Measurements from ENCODE around the gene FAM200A. TPM values are rescaled to one million over a fixed set of nuclear protein-coding genes. Genes with fewer than 3 reads are reported as not detected.
"Not testable (repeated sequence)": the region's sequence is repeated elsewhere in the genome, so short reads cannot be mapped to it uniquely, and the experiment has no call there.

FAM200A gene
- 13.9 and 15.0 TPM in 2 replicates for total RNA-seq (2014; rRNA removed; shearing (Covaris generic))

DNA sequence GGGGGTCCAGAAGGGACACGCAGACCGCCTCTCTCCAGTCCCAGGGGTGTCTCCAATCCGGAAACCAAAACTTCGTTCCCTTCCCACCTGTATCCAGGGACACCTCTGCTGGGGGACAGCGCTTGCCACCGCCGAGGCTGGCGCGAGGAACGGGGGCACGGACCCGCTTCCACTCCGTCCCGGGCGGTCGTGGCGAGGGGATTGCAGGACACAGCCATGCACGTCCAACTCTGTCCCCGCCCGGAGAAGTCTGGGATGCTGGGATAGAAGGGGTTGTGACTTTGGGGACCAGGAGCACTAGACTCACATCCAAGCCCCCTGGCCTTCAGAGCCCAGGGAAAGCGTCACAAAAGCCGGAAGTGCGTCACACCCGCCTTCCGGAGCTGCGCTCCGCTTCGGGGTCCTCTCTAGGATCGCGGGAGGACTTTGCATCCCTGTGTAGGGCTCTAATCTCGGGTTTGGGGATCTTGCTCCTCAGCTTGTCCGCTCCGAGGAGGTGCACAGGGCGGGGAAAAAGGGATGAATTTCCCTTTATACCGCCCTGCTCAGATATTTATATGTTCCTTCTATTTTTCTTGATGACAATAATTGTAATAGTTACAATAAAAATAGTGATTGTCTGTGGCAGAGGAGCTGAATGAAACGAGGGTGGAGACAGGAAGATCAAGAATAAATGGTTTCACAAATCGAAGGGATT, at the start of gene FAM200A:
Gene FAM200A (minus strand): TSS at position 348 of the 697 bp plus-strand sequence. CDS start 3,707 bp downstream, outside the sequence.
- Histone ChIP-seq H3K27ac (peak within 1 kb of the TSS; percentile 49), H3K4me1 (no peaks in the 10 kb centered on the region), H3K27me3 (no peaks in the 10 kb centered on the region), H3K4me3 (peak within 1 kb of the TSS; percentile 94), H3K36me3 (peaks cover 3% of the 10 kb centered on the region; the same call in 1 of the 2 replicates), H3K9me3 (replicated peaks) (no peaks in the 10 kb centered on the region)
- DNase-seq: peak; percentile 93 to 96

DNA sequence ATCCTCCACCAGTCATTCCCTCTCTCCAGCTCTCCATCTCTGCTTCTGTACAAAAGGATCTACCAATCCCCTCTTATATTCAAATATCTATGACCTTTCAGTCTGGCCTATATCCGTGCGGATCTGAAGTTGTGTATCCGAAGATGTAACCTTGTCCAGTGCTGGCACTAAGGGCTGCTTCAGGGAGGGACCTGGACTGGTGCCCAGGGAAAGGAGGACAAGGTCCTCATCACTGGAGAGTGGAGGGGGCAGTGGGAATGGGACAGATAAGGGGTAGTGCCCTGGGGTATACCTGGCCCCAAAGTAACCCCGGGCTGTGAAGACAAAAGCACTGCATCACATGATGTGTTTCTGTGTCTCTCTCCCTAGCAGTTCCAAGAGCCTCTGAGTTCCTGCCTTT, 47.9 kb upstream of the FAM200A start:
- DNase-seq: no peak
- no peak overlapping the region for H3K27ac ChIP-seq
- no peaks in the 10 kb centered on the region for H3K4me1 ChIP-seq
- no peaks in the 10 kb centered on the region; the same call in 1 of the 2 replicates for H3K9me3 ChIP-seq (replicated peaks)
- H3K36me3 ChIP-seq: no peaks in the 10 kb centered on the region
- no peaks in the 10 kb centered on the region for H3K27me3 ChIP-seq
- H3K4me3 ChIP-seq: no peak overlapping the region

DNA sequence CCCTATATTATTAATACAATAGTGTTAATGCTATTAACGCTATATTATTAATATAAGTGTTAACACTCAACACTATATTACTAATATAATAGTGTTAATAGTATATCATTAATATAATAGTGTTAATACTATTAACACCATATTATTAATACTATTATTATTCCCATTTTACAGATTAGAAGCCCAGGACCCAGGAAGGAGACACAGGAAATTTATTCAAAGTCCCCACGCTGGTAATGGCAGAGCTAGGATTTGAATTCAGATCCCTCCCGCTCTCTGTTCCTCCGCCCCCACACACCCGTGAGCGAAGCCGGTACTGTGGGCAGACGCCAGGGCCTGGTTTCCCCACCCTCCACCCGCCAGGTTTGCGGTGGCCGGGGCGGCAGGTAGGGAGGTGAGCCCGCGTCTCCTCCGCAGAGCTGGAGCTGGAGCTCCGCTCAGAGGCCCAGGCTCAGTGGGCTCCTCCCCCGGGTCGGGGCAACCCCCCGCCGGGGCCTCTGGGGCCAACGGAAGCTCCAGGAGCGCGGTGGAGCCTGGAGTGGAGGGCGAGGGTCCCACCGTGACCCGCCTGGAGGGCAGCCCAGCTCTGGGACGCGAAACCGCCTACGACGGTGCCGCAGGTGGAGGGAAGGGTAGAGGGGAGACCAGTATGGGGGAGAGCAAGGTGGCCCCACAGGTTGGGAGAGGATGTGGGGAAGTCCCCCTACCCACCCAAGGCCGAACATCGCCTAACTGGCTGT, 46.0 kb upstream of the FAM200A start, which contains the start of gene TMEM225B:
Gene TMEM225B (plus strand): TSS at position 506 of the 740 bp plus-strand sequence. CDS start 6,122 bp downstream, outside the sequence.
- no peak within 1 kb of the TSS for H3K4me3 ChIP-seq
- no peaks in the 10 kb centered on the region for H3K4me1 ChIP-seq
- H3K27me3 ChIP-seq: no peaks in the 10 kb centered on the region
- H3K27ac ChIP-seq: no peak within 1 kb of the TSS
- H3K36me3 ChIP-seq: no peaks in the 10 kb centered on the region
- H3K9me3 ChIP-seq (replicated peaks): no peaks in the 10 kb centered on the region; the same call in 1 of the 2 replicates
- DNase-seq: no peak

DNA sequence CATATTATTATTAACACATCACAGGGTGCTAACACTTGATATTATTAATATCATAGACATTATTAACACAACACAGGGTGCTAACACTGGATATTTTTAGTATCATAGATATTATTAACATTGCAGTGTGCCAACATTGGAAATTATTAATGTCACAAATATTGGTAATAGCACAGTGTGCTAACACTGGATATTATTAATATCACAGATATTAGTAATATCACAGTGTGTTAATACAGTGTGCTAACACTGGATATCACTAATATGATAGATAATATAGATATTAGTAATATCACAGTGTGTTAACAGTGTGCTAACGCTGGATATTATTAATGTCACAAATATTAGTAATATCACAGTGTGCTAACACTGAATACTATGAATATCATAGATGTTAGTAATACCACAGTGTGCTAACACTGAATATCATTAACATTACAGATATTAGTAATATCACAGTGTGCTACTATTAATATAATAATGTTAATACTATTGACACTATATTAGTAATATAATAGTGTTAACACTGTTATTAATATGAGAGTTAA, 44.6 kb upstream of the FAM200A start:
- Histone ChIP-seq H3K4me1 (no peaks in the 10 kb centered on the region), H3K36me3 (no peaks in the 10 kb centered on the region), H3K27ac (no peak overlapping the region), H3K4me3 (no peak overlapping the region), H3K27me3 (no peaks in the 10 kb centered on the region), H3K9me3 (replicated peaks) (no peaks in the 10 kb centered on the region; the same call in 1 of the 2 replicates)
- DNase-seq: no peak

DNA sequence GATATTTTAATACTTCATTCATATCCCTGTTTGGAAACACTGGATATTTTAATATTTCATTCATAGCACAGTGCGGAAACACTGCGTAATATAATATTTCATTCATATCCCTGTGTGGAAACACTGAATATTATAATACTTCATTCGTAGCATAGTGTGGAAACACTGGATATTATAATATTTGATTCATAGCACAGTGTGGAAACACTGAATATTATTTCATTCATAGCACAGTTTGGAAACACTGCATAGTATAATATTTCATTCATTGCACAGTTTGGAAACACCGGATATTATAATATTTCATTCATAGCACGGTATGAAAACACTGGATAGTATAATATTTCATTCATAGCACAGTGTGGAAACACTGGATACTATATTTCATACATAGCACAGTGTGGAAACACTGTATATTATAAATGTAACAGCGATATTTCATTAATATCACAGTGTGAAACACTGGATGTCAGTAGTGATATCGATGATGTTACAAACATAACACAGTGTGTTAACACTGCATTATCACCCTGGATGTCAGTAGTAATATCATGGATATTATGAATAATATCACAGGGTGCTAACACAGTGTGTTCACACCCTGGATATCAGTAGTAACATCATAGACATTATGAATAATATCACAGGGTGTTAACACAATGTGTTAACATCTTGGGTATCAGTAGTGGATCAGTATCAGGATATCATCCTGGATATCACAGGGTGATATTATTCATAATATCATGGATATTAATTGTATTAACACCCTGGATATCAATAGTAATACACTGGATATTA, 43.2 kb upstream of the FAM200A start:
- Histone ChIP-seq H3K27ac (no peak overlapping the region), H3K27me3 (no peaks in the 10 kb centered on the region), H3K4me3 (no peak overlapping the region), H3K36me3 (no peaks in the 10 kb centered on the region), H3K4me1 (no peaks in the 10 kb centered on the region), H3K9me3 (replicated peaks) (no peaks in the 10 kb centered on the region; the same call in 1 of the 2 replicates)
- DNase-seq: no peak

DNA sequence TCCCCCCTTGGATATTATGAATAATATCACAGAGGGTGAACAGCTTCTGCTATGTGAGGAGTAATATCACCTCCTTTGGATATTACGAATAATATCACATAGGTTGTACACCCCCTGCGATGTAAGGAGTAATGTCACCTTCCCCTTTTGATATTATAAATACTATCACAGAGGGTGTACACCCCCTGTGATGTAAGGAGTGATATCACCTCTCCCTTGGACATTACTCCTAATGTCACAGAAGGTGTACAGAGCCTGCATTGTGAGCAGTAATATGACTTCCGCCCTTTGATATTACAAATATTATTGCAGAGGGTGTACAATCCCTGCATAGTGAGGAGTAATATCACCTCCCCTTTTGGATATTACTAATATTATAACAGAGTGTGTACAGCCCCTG, 37.0 kb upstream of the FAM200A start:
- no peak overlapping the region for H3K27ac ChIP-seq
- no peak overlapping the region for H3K4me3 ChIP-seq
- peaks cover 5% of the 10 kb centered on the region; the same call in 1 of the 2 replicates for H3K9me3 ChIP-seq (replicated peaks)
- no peaks in the 10 kb centered on the region for H3K4me1 ChIP-seq
- no peak for DNase-seq
- H3K27me3 ChIP-seq: no peaks in the 10 kb centered on the region
- H3K36me3 ChIP-seq: no peaks in the 10 kb centered on the region

DNA sequence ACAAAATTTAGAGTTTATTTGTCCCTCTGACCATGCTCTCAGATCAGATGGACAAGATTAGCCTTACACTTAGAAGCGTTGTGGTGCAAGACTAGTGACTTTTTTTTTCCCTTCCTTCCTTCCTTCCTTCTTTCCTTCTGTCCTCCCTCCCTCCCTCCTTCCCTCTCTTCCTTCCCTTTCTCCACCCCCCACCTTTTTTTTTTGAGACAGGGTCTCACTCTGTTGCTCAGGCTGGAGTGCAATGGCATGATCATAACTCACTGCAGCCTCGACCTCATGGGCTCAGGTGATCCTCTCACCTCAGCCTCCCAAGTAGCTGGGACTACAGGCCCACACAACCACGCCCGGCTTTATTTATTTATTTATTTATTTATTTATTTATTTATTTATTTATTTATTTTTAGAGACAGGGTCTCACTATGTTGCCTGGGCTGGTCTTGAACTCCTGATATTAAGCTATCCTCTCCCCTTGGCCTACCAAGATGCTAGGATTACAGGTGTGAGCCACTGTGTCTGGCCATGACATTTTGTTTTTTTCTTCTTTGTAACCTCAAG, 28.9 kb upstream of the FAM200A start:
- DNase-seq; H3K36me3 ChIP-seq; H3K9me3 ChIP-seq (replicated peaks); H3K27ac ChIP-seq; H3K27me3 ChIP-seq; H3K4me1 ChIP-seq: not testable (repeated sequence)
- peak overlapping the region; percentile 41 for H3K4me3 ChIP-seq

DNA sequence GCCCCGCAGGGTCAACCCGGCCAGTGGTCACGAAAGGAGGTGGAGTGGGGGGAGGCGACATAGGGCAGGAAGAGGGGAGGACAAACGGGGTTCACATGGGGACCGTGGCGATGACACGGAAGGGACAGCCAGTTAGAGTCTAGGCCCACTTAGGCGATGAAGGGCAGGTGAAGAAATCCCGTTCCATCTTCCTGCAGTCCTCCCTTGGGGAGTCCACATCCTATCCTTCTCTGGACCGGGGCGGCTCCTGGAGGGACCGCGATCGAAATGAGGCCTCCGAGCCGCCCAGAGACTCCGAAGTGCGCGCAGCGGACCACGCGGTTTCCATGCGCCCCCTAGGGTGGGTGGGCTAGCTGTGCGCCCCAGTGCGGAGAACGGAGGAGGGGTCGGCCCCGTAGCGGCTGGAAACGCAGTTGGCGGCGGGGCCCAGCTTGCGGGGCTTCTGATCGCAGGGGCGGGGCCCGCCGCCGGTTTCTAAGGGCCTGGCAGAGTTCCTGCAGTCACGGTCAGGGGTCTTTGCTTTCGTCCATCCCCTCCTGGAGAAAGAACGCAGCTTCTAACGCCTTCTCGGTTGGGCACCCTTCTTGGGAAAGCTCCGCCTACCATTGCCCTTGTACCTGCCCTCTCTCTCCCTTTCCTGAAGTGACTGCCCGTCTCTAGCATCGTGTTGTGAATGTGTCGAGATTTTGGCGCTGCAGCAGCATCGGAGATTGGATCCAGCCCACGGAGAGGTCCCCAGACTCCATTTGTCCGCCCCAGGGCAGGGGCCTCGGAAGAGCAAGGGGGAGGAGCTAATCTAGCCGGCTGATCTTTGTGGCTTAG, 28.3 kb upstream of the FAM200A start:
- peak; percentile 32 to 38 for DNase-seq
- Histone ChIP-seq H3K27me3 (no peaks in the 10 kb centered on the region), H3K36me3 (no peaks in the 10 kb centered on the region), H3K4me3 (peak overlapping the region; percentile 41), H3K9me3 (replicated peaks) (peaks cover 5% of the 10 kb centered on the region; the same call in 1 of the 2 replicates), H3K4me1 (no peaks in the 10 kb centered on the region), H3K27ac (no peak overlapping the region)

DNA sequence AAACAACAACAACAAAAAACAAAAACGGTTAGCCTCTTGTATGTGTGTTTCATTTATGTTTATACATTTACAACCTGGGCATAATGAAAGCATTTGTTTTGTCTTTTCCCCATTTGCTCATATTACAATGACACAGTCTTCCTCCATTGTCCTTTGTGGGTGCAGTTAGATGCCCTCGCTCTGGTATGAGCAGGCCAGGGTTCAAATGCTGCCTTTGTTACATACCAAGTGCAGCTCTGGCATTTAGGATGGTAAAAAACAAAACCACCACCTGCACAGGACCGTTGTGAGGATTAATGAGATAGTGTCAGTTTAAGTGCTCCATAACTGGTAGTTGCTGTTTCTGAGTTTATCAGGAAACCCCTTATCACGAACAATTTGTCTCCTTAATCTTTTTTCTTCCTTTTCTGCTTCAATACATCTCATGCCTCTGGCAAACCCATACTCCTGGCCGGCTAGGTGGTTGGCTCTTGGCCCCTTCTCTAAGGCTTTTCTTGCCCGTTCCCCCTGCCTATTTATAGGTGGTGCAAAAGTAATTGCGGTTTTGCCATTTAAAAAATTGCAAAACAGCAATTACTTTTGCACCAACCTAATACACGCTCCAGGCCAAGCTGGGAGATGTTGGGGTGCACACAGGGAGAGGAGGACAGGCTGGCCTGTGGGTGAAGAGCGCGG, 27.5 kb upstream of the FAM200A start:
- Histone ChIP-seq H3K9me3 (replicated peaks) (peaks cover 2% of the 10 kb centered on the region; the same call in 1 of the 2 replicates), H3K4me3 (peak overlapping the region; percentile 41), H3K27me3 (no peaks in the 10 kb centered on the region), H3K36me3 (no peaks in the 10 kb centered on the region), H3K4me1 (no peaks in the 10 kb centered on the region), H3K27ac (no peak overlapping the region)
- no peak for DNase-seq

DNA sequence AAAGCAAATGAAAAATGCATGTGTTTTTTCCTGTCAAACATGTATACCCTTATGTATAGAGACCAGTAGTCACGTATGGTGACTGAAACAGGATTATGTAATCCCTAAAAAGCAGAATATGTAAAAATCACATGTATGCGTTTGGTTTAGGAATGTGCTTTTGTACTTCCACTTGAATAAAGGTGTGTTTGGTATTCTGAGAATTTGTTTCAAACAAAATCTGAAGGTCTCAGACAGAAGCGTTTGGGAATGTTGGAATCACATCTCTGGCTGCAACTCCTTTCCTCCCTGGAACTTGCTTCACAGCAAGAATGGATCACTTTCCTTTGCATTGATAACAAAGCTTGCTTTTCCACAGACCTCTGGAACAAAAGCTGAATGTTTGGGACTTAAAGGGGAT, 24.3 kb upstream of the FAM200A start:
- Histone ChIP-seq H3K27ac (no peak overlapping the region), H3K36me3 (peaks cover 23% of the 10 kb centered on the region), H3K9me3 (replicated peaks) (no peaks in the 10 kb centered on the region), H3K4me3 (no peak overlapping the region), H3K4me1 (no peaks in the 10 kb centered on the region), H3K27me3 (no peaks in the 10 kb centered on the region)
- DNase-seq: no peak

DNA sequence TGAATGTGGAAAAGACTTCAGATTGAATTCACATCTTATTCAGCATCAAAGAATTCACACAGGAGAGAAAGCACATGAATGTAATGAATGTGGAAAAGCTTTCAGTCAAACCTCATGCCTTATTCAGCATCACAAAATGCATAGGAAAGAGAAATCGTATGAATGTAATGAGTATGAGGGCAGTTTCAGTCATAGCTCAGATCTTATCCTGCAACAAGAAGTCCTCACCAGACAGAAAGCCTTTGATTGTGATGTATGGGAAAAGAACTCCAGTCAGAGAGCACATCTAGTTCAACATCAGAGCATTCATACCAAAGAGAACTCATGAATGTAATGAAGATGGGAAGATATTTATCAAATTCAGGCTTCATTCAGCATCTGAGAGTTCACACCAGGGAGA, 21.3 kb upstream of the FAM200A start:
- H3K4me3 ChIP-seq: no peak overlapping the region
- H3K4me1 ChIP-seq: no peaks in the 10 kb centered on the region
- H3K36me3 ChIP-seq: peaks cover 46% of the 10 kb centered on the region
- DNase-seq: no peak
- H3K27me3 ChIP-seq: no peaks in the 10 kb centered on the region
- H3K27ac ChIP-seq: no peak overlapping the region
- H3K9me3 ChIP-seq (replicated peaks): no peaks in the 10 kb centered on the region

DNA sequence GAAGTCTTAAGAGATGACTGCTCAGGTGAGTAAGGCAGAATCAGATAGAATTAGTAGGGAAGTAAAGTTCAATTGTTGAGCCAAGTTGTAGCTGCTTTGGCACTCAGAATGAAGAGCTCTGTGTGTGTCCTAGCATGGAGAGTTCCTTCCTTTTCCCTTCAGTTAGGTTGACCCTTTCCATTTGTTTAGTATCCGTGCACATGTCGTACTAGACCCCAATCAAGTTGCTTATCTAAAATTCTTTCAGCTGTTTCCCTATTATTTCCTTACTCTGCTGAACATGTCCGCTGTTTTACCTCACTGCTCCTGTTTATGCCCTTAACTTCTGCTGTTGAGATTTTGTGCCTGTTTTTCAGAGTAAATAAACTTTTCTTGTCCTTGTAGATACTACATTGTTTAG, 19.9 kb upstream of the FAM200A start:
- H3K9me3 ChIP-seq (replicated peaks): no peaks in the 10 kb centered on the region
- no peak overlapping the region for H3K27ac ChIP-seq
- DNase-seq: no peak
- H3K27me3 ChIP-seq: no peaks in the 10 kb centered on the region
- no peaks in the 10 kb centered on the region for H3K4me1 ChIP-seq
- peaks cover 50% of the 10 kb centered on the region for H3K36me3 ChIP-seq
- no peak overlapping the region for H3K4me3 ChIP-seq

DNA sequence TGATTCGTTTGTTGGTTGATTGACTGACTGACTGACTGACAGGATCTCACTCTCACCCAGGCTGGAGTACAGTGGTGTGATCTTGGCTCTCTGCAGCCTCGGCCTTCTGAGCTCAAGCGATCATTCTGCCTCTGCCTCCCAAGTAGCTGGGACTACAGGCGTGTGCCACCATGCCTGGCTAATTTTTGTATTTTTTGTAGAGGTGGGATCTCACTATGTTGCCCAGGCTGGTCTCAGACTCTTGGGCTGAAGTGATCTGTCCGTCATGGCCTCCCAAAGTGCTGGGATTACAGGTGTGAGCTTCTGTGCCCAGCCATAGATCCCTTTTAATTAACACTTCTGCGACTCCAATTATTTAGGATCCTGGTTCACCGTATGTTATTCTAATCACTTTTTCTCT, 16.9 kb upstream of the FAM200A start:
- H3K9me3 ChIP-seq (replicated peaks); H3K4me3 ChIP-seq; H3K4me1 ChIP-seq; H3K27me3 ChIP-seq; DNase-seq; H3K27ac ChIP-seq: not testable (repeated sequence)
- peaks cover 70% of the 10 kb centered on the region for H3K36me3 ChIP-seq

Data from SJCRH30 (cell line).